Spleen (tissue), 7 donors: ENCODE results near the gene CCDC13.

Experiments
- POLR2A ChIP-seq, 3 donors: fragments of 450-650 bp; IDR thresholded peaks; one replicate each; pipeline ENCODE4 v1.5.1; 2017; ENCODE audit warnings: antibody characterized with exemption in 3 of 3, mild to moderate bottlenecking in 1 of 3
- TF ChIP-seq, protein P1 (sequence below), 11 experiments: fragments of 200-600 bp in 7 of 11; fragments of 450-650 bp in 4 of 11; sonication (generic) in 4 of 11; IDR thresholded peaks in 8 of 11; conservative IDR thresholded peaks in 3 of 11; 1 replicate in 7 of 11; 2 replicates in 4 of 11; pipeline versions ENCODE4 v1.4.0 to v1.8.0; 2016 to 2021; ENCODE audit warnings: antibody characterized with exemption in 11 of 11, inconsistent platforms in 4 of 11, mild to moderate bottlenecking in 1 of 11
- donor health status: DM: no; HTN: no; CAD: no; lungs with moderate emphysema.
- donor health status: DM: no; HTN: no; CAD: no.
- donor health status: DM: no; HTN: no; CAD: no.

DNA sequence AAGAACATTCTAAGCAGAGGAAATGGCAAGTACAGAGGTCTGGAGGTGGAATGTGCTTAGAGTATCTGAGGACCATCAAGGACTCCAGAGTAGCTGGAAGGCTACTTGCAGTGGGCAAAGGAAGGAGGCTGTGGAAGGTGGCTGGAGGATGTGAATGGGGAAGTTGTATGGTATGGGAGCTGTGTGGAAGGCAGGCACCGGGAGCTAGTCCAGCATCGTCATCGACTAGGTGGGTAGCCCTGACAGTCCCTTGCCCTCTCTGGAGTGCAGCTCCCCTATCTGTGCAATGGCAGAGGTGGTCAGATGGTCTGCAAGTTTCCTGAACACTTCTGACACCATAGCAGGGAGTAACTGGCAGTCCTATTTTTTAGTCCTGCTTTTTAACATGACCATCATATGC, 19.3 kb downstream of the CCDC13 start:
- TF ChIP-seq, protein P1, sequence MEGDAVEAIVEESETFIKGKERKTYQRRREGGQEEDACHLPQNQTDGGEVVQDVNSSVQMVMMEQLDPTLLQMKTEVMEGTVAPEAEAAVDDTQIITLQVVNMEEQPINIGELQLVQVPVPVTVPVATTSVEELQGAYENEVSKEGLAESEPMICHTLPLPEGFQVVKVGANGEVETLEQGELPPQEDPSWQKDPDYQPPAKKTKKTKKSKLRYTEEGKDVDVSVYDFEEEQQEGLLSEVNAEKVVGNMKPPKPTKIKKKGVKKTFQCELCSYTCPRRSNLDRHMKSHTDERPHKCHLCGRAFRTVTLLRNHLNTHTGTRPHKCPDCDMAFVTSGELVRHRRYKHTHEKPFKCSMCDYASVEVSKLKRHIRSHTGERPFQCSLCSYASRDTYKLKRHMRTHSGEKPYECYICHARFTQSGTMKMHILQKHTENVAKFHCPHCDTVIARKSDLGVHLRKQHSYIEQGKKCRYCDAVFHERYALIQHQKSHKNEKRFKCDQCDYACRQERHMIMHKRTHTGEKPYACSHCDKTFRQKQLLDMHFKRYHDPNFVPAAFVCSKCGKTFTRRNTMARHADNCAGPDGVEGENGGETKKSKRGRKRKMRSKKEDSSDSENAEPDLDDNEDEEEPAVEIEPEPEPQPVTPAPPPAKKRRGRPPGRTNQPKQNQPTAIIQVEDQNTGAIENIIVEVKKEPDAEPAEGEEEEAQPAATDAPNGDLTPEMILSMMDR (IDR thresholded peaks at IDR 0.05 in 8 of 11, conservative IDR thresholded peaks at IDR 0.05 in 3 of 11): no peak
- TF ChIP-seq POLR2A (IDR thresholded peaks at IDR 0.05): no peak
